HS-27A (cell line): Measurements from ENCODE around the gene OR13J1.
"Not testable (repeated sequence)": the region's sequence is repeated elsewhere in the genome, so short reads cannot be mapped to it uniquely, and the experiment has no call there.

Source experiments
- DNase-seq: peaks from one replicate; pipeline ENCODE4 v3.0.0-alpha.2; 2012; ENCODE audit warnings: low read depth, missing footprints

OR13J1 gene, protein sequence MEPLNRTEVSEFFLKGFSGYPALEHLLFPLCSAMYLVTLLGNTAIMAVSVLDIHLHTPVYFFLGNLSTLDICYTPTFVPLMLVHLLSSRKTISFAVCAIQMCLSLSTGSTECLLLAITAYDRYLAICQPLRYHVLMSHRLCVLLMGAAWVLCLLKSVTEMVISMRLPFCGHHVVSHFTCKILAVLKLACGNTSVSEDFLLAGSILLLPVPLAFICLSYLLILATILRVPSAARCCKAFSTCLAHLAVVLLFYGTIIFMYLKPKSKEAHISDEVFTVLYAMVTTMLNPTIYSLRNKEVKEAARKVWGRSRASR

DNA sequence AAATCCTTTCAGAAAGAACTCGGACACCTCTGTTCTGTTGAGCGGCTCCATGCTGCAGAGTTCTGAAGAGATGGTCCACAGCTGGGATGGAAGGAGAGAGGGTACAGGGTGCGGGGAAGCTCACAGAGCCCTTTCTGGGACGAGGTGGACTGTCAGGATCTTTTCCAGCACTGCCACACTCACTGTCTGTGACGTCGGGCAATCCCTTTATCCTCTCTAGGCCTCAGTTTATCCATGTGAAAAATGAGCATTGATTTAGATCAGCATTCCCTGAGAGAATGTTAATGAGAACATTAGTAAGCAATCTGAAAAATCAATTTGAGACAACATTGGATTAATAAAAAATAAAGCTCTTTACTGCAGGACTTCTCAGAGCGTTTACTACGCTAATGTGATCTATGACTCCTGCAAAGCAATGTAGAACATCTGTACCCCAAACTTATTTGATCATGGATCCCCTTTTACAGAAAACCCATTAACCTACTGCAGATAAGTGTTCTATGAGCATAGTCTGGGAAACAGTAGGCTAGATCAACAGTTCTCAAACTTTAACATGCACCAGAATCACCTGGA lies at the start of gene OR13J1:
TSS of gene OR13J1 (minus strand) at position 51 of the 573 bp plus-strand sequence. CDS start at position 51, 0 bp downstream.
- DNase-seq: no peak

- no peak for DNase-seq
Measured at GRCh38 chr9:35919212-35920008, 49.2 kb upstream of the OR13J1 start.

DNA sequence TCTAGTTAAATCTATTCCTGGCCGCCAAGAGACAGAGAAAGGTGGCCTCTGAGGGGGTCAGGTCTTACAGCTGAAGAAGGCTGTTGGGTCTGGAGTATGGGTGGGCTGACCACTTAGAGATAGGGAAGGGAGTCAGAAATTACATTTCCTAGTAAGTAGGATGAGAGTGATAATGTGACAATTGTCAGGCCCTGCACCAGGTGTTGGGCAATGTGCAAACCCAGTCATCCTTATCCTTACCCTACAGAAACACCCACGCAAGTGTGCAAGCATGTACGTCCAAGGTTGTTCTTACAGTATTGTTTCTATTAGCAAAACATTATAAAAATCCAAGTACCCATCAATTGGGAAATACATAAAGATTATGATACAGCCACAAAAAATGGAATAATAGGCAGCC lies 48.6 kb upstream of the OR13J1 start:
- no peak for DNase-seq

GRCh38 chr9:35917261-35917660 lies 47.1 kb upstream of the OR13J1 start:
- DNase-seq: no peak

GRCh38 chr9:35915681-35916294 lies 45.6 kb upstream of the OR13J1 start:
- DNase-seq: no peak

- DNase-seq: no peak
Measured at GRCh38 chr9:35914301-35914807, 44.2 kb upstream of the OR13J1 start.

GRCh38 chr9:35913429-35913828 lies 43.2 kb upstream of the OR13J1 start:
- DNase-seq: not testable (repeated sequence)

DNA sequence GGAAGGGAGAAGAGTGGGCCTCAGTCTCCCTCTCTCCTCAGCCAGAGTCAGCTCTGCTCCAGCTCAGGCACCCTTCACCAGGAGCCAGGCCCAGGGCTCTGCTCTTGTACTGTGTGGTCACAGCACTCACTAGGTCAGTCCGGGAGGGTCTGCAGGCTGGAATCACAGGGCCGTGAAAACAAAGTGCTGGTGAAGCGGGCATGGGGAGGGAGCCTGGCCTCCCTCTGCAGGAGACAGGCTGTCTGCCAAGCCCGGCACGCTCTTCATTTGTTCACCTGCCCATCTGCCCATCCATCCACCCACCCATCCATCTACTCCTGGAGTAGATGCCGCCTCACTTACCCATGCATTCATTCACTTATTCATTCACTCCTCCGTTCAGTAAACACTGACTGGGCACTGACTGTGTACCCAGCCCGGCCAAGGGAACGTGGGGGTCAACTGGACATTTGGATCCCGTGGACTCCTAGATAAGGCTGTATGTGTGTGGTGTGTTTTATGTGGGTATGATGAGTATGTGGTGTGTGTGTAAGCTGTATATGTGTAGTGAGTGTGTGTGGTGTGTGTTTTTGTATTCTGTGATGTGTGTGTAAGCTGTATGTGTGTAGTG lies 42.7 kb upstream of the OR13J1 start:
- no peak for DNase-seq

GRCh38 chr9:35911690-35912089 lies 41.5 kb upstream of the OR13J1 start:
- DNase-seq: no peak

DNA sequence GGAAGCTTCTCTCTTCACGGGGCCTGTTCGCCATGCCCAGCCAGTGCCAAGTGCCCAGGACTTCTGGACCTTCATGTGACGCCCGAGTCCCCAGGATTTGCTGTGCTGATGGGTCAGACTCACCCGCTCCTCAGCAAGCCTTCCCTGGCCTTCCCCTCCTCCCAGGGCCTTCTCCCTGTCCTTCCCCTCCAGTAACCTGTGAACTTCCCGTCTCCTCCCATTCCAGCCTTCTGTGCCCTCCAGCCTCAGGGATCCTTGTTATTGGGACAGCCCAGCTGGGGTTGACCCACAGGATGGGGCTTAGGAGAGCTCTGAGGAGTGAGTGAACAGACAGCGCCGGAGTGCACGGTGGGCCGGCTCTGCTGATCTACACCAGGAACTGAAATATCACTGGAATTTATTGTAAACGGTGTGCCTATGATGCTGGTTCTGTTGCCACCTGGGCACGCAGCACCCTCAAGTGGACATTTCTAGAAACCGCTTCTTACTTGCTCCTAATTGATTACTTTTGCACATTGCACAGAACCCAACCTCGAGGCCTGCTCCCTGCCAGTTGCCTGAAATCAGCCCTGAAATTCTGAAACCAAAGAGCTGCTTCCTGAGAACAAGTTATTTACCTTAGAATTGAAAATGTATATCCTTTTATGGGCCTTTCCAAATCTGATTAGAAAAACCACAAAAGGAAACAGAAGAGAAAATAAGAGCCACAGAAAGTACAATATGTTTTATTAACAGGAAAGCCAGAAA lies 40.6 kb upstream of the OR13J1 start:
- no peak for DNase-seq

DNA sequence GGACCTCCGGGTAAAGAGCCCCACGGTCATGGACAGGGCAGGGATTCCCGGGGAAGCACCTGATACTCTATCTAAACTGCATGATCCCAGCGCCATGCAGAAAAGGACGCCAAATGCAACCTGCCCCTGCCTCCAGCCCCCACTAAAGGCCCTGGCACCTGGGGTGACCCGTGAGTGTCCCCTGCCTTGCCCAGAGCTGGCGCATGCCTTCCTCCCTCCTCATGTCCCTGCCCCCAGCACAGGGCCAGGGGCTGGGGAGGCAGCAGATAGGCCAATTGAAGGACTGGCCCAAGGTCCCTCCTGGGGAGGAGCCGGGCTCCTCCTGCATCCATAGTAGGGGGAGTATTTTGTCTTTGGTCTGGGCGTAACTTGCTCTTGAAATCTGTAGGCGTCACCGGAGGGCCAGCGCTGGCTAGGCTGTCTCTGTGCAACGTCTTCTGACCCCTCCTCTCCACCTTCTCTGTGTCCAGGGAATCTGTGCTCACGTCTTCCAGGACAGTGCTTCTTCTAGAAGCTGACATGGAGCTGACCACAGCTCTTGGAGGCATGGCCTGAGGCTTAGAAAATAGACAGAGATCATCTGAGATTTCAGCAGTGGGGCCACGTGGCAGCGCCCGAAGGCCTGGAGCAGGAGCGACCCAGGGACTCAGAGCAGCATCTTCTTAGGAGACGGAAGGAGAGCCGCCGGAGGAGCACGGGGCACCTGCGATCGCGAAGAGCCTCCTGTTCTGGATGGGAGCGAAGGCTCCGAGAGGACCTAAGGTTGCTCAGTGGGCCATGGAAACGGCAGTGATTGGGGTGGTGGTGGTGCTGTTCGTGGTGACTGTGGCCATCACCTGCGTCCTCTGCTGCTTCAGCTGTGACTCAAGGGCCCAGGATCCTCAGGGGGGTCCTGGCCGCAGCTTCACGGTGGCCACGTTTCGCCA lies 39.7 kb upstream of the OR13J1 start:
- DNase-seq: no peak

DNA sequence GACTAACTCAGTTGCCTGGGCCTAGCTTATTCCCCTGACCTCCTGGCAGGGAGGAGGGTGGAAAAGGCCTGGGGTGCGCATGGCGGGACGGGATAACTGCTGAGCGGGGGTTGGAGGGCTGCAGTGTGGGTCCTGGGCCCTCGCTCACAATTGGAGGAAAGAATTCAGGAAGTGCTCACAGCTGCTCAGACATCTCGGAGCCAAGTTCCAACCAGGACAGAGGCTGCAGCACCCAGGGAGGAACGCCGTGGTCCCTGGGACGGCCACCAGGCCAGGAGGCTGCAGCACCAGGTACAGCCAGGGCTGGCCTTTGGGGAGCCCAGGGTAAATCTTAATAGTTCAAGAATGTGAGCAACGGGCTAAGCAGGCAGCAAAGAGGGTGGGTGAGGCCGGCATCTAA lies 39.1 kb upstream of the OR13J1 start, which contains the start of gene SPAAR:
TSS of gene SPAAR (plus strand) at position 217 of the 400 bp plus-strand sequence. CDS start 974 bp downstream, outside the sequence.
- no peak for DNase-seq

DNA sequence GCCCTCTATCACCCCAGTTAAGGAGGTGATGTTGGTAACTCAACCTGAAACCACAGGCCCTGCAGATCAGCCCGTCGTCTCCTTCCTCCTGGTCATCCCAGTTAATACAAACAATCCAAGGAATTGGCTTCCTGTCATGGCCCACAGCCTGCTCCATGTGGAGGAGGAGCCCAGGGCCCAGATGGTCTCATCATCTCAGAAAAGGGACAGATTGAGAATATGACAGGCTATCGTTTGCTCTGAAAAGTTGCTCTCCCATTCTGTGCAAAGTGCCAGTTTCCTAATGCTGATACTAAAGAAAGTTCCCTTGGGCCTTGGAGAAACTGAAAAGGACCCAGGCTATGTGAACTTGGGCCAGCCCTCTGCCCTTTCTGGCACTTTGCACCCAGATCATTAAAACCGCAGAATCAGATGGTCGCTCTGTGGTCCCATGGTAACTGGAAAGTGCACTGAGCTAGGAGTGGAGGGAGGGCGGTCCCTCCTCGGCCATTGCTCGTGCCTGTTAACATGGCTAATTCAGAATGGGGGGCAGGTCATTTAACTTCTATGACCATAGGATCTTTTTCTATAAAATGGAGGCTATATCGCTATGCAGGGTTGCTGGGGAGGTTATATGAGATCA lies 38.4 kb upstream of the OR13J1 start:
- no peak for DNase-seq

- DNase-seq: peak; percentile 97
Measured at GRCh38 chr9:35907711-35908503, 37.7 kb upstream of the OR13J1 start.

DNA sequence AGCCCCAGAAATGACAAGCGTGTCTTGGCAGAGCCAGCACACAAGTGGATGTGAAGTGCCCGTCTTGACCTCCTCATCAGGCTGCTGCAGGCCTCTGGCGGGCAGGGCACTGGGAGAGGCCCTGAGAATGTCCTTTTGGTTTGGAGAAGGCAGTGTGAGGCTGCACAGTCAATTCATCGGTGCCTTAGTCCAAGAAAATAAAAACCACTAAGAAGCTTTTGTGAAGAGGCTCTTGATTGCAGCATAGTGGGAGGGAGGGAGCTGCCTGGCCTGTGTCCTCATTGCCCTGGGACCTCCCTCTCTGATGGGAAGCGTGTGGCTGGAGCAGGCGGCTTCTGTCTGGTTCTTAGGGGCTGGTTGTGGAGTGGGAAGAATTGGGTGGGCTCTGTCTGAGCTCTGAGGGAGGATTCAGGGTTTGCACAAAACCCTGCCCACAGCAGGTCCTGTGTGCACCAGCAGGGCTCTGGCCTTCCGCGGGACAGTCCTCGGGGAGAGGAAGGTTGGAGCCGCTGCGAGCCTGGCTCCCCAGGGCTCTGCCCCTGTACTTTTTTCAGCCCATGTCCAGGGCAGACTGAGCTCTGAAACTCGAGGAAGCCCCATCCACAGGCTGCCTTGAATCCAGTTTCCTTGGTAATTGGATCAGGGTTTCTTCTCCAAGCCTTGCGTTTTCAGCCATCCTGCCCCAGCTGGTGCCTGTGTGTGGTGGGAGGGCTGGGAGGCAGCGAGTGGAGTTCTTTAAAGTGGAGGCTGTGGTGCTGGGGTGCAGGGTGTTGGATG lies 36.9 kb upstream of the OR13J1 start:
- DNase-seq: no peak

GRCh38 chr9:35905912-35906679 lies 35.9 kb upstream of the OR13J1 start, which contains the start of gene HRCT1:
HRCT1 (plus strand) TSS chr9:35906202; CDS start chr9:35906288, 86 bp downstream.
- peak; percentile 94 for DNase-seq
